Keratinocyte (primary cell): ENCODE results near the gene CFHR5. TPM values are rescaled to one million over a fixed set of nuclear protein-coding genes. Genes with fewer than 3 reads are reported as not detected.

ENCODE experiments used
- DNase-seq: peaks from one replicate; pipeline ENCODE4 v3.0.0-alpha.2; 2011; ENCODE audit warnings: low read depth, missing footprints, low spot score
- FAIRE-seq: peaks from 2 replicates; lab custom pipeline; 2011; peaks lifted over from hg19 to GRCh38; lab: Jason Lieb, UNC
- H2AFZ ChIP-seq: 2 replicates; pipeline ENCODE4 v1.6.0; 2012; ENCODE audit warnings: low read length, control low read depth, inconsistent platforms; ENCODE audit not compliant: control insufficient read depth
- H3K27ac ChIP-seq: 2 replicates; pipeline ENCODE4 v1.5.1; 2011; ENCODE audit warnings: low read length; ENCODE audit not compliant: control insufficient read depth, insufficient read depth
- H3K27me3 ChIP-seq: 3 replicates; pipeline ENCODE4 v1.6.0; 2011; ENCODE audit warnings: low read length; ENCODE audit not compliant: control insufficient read depth, insufficient read depth; ENCODE audit errors: extremely low read depth
- H3K36me3 ChIP-seq, 2 experiments: 2 replicates in 1 of 2; 3 replicates in 1 of 2; pipeline ENCODE4 v1.5.1; 2011; ENCODE audit warnings: low read length in 2 of 2, mild to moderate bottlenecking in 1 of 2; ENCODE audit not compliant: control insufficient read depth in 2 of 2, insufficient read depth in 2 of 2; ENCODE audit errors: extremely low read depth in 1 of 2
- H3K4me1 ChIP-seq: 3 replicates; pipeline ENCODE4 v1.5.1; 2011; ENCODE audit warnings: low read length; ENCODE audit not compliant: control insufficient read depth, insufficient read depth; ENCODE audit errors: extremely low read depth
- H3K4me2 ChIP-seq: 3 replicates; pipeline ENCODE4 v1.6.0; 2011; ENCODE audit warnings: low read depth, low read length; ENCODE audit not compliant: control insufficient read depth, insufficient read depth; ENCODE audit errors: extremely low read depth
- H3K4me3 ChIP-seq, 3 experiments: fragments of 200-600 bp in 1 of 3; sonication (generic) in 1 of 3; 2 replicates in 2 of 3; 3 replicates in 1 of 3; pipeline ENCODE4 v1.5.1; 2011 to 2016; ENCODE audit warnings: low read length in 3 of 3, mild to moderate bottlenecking in 3 of 3, control low read depth in 2 of 3, inconsistent platforms in 1 of 3, low read depth in 1 of 3, mixed read lengths in 1 of 3, mixed run types in 1 of 3, moderate library complexity in 1 of 3; ENCODE audit not compliant: control insufficient read depth in 2 of 3, insufficient read depth in 2 of 3; ENCODE audit errors: extremely low read depth in 1 of 3
- H3K79me2 ChIP-seq: 2 replicates; pipeline ENCODE4 v1.6.0; 2012; ENCODE audit warnings: low read length; ENCODE audit not compliant: control insufficient read depth, insufficient read depth
- H3K9ac ChIP-seq: 3 replicates; pipeline ENCODE4 v1.6.0; 2011; ENCODE audit warnings: low read length; ENCODE audit not compliant: control insufficient read depth, insufficient read depth; ENCODE audit errors: extremely low read depth
- H3K9me1 ChIP-seq: 3 replicates; pipeline ENCODE4 v1.6.0; 2011; ENCODE audit warnings: low read length; ENCODE audit not compliant: control insufficient read depth, insufficient read depth; ENCODE audit errors: extremely low read depth
- H3K9me3 ChIP-seq: 2 replicates; pipeline ENCODE4 v1.5.1; 2012; ENCODE audit warnings: low read depth, low read length; ENCODE audit not compliant: control insufficient read depth
- H4K20me1 ChIP-seq: 3 replicates; pipeline ENCODE4 v1.6.0; 2011; ENCODE audit warnings: low read length; ENCODE audit not compliant: control insufficient read depth, insufficient read depth; ENCODE audit errors: extremely low read depth
- EZH2 ChIP-seq: IDR thresholded peaks from one replicate; pipeline ENCODE4 v1.6.1; 2012; ENCODE audit warnings: inconsistent platforms, mild to moderate bottlenecking, low read length, moderate library complexity
- dilution Hi-C: fragments of 300-500 bp; cut with MboI; formaldehyde crosslinking; loops from one replicate; pipeline ENCODE4 v1.7.0; 2020; ENCODE audit warnings: low sequenced_read_pairs; ENCODE audit not compliant: extremely low pct_ligation_motif_present
- polyA plus RNA-seq, 5 experiments: library from polyadenylated mRNA; depleted of rRNA in 3 of 5; stranded (reverse) in 3 of 5; stranded (forward) in 1 of 5; unstranded in 1 of 5; fragments of >200 nt; gene quantifications; 1 replicate in 1 of 5; 2 replicates in 3 of 5; 3 replicates in 1 of 5; pipeline versions ENCODE4 v1.2.1 to v1.2.3, GENCODE V29; 2011 to 2012; ENCODE audit warnings: missing spikeins in 2 of 5, low read depth in 1 of 5, low replicate concordance in 1 of 5
- TF ChIP-seq, protein P1 (sequence below), 3 experiments: IDR thresholded peaks in 1 of 3; conservative IDR thresholded peaks in 1 of 3; optimal IDR thresholded peaks in 1 of 3; 2 replicates in 2 of 3; 3 replicates in 1 of 3; pipeline versions ENCODE3 to v1.5.1; 2011; ENCODE audit warnings: low read length in 3 of 3, mild to moderate bottlenecking in 3 of 3, moderate library complexity in 2 of 3, control low read depth in 1 of 3, inconsistent platforms in 1 of 3; ENCODE audit not compliant: insufficient read depth in 2 of 3; ENCODE audit errors: extremely low read depth in 1 of 3

The CFHR5 gene
- polyA plus RNA-seq, 1 donor (not counting 4 experiments of a cell fraction or from before 2014, with no cell fraction given) = not detected

- H4K20me1 ChIP-seq = no peaks in the 10 kb centered on the region
- FAIRE-seq = no peak
Measured at GRCh38 chr1:196955926-196956325, 21.4 kb upstream of the CFHR5 start.

DNA sequence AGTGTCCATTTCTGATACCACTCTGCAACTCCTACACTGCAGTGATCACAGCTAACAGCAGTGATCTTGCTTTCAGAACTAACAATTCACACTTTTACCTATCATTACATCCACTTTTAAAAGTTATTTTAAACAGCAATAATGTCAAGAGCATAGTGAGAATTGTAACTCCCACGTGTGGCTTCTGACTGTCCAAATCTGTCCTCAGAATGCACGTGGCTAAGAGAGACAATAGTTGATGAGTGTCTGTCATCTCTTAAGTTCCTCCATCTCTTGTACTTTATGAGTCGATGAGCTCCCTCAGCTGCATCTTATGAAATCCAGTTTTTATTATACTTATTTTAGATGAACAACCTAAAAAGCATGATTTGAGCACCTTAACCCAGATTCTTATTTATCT lies 16.5 kb upstream of the CFHR5 start:
- Histone ChIP-seq H3K9me1 (no peaks in the 10 kb centered on the region), H3K4me1 (no peaks in the 10 kb centered on the region), H3K9ac (no peak overlapping the region), H2AFZ (no peak overlapping the region), H4K20me1 (no peaks in the 10 kb centered on the region), H3K79me2 (no peaks in the 10 kb centered on the region), H3K27ac (no peak overlapping the region), H3K36me3 (no peaks in the 10 kb centered on the region), H3K27me3 (no peaks in the 10 kb centered on the region), H3K9me3 (no peaks in the 10 kb centered on the region), H3K4me3 (no peak overlapping the region), H3K4me2 (no peak overlapping the region)
- dilution Hi-C loops = no loop called here
- DNase-seq (no peak), FAIRE-seq (no peak)
- TF ChIP-seq, protein P1, sequence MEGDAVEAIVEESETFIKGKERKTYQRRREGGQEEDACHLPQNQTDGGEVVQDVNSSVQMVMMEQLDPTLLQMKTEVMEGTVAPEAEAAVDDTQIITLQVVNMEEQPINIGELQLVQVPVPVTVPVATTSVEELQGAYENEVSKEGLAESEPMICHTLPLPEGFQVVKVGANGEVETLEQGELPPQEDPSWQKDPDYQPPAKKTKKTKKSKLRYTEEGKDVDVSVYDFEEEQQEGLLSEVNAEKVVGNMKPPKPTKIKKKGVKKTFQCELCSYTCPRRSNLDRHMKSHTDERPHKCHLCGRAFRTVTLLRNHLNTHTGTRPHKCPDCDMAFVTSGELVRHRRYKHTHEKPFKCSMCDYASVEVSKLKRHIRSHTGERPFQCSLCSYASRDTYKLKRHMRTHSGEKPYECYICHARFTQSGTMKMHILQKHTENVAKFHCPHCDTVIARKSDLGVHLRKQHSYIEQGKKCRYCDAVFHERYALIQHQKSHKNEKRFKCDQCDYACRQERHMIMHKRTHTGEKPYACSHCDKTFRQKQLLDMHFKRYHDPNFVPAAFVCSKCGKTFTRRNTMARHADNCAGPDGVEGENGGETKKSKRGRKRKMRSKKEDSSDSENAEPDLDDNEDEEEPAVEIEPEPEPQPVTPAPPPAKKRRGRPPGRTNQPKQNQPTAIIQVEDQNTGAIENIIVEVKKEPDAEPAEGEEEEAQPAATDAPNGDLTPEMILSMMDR (optimal IDR thresholded peaks at IDR 0.05 in 1 of 3, IDR thresholded peaks at IDR 0.05 in 1 of 3, conservative IDR thresholded peaks at IDR 0.05 in 1 of 3; ENCODE audit: extremely low read depth in 1 of 3, insufficient read depth in 2 of 3, low read length in 3 of 3) = no peak
- TF ChIP-seq EZH2 = no peak

More at GRCh38 chr1:196955926-196956325, 21.4 kb upstream of the CFHR5 start:
- Histone ChIP-seq H3K4me3 (no peak overlapping the region), H3K9me1 (no peaks in the 10 kb centered on the region), H3K9ac (no peak overlapping the region), H3K9me3 (no peaks in the 10 kb centered on the region), H3K4me2 (no peak overlapping the region), H3K79me2 (no peaks in the 10 kb centered on the region), H3K27me3 (no peaks in the 10 kb centered on the region), H3K4me1 (no peaks in the 10 kb centered on the region), H3K36me3 (no peaks in the 10 kb centered on the region), H2AFZ (no peak overlapping the region), H3K27ac (no peak overlapping the region)
- DNase-seq = no peak
- dilution Hi-C loops = no loop called here
- no peak for TF ChIP-seq EZH2
- TF ChIP-seq, protein P1 (optimal IDR thresholded peaks at IDR 0.05 in 1 of 3, IDR thresholded peaks at IDR 0.05 in 1 of 3, conservative IDR thresholded peaks at IDR 0.05 in 1 of 3; ENCODE audit: extremely low read depth in 1 of 3, insufficient read depth in 2 of 3, low read length in 3 of 3) = no peak
